ENCODE data around the gene FIP1L1. TPM values are rescaled to one million over a fixed set of nuclear protein-coding genes. Genes with fewer than 3 reads are reported as not detected.

Gene FIP1L1
- total RNA-seq, 1 donor from 2014 or later, result 55.8 TPM

DNA sequence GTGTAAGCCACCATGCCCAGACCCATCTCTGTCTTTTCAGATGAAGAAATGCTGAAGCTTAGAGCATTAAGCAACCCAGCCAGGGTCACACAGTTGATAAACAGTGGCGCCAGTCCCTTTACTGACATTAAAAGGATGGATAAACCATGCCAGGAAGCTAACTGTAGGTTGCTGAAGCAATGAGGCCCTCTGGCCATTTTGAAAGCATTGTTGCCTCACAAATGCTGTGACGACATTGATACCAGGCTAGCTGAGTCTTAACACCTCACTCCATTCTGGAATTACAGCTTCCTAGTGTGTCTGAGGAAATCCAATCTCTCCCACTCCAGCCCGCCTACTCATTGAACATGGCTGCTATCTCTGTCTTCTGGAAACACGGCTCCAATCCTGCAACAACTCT is 124.1 kb downstream of the FIP1L1 start:
- no peak for DNase-seq

DNA sequence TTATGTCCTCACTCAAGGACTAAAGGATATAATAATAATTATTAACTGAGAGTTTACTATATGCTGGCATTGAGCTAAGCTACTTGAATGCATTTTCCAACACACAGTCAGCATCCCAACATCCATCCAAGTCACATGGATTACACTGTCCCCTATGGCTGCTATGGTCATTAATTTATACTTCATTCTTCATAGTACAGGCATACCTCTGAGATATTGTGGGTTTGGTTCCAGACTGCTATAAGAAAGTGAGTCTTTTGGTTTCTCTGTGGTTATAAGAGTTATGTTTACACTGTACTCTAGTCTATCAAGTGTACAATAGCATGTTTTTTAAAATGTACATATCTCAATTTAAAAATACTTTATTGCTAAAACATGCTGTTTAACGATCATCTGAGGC is 124.7 kb downstream of the FIP1L1 start:
- DNase-seq, result no peak

DNA sequence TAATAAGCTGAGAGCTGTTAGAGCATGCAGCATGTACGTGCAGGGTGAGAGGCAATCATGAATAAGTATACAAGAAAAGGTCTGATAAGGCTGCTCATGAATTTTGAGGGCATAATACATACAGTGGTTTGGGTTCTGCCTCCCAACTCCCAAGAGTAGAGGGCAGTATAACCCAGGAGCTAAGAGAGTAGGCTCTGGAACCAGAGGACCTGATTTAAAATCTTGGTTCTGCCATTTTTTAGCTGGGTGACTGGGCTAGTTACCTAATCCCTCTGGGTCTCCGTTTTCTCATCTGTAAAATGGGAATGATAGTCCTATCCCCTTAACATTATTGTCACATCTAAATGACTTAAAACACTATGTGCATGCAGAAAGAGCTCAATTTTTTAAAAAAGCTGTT is 128.5 kb downstream of the FIP1L1 start:
- DNase-seq, result no peak

DNA sequence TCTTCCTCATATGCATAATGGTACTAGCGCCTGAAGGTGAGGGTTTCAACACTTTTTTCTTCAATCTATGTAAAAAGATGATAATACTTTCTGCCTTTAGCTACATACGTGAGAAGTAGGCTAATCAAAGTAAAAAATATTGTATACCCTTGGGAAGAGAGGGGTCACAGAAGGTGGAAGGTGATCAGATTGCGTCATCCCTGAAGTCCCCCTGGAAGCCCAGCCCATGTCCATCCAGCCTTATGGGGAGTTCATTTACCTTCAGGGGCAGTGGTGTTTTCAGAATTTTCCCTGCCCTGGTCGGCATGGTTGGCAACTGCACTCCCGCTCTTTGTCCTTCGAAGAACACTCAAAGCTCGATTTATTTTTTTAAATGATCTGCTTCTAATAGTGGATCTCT is 129.6 kb downstream of the FIP1L1 start:
- DNase-seq, result no peak

DNA sequence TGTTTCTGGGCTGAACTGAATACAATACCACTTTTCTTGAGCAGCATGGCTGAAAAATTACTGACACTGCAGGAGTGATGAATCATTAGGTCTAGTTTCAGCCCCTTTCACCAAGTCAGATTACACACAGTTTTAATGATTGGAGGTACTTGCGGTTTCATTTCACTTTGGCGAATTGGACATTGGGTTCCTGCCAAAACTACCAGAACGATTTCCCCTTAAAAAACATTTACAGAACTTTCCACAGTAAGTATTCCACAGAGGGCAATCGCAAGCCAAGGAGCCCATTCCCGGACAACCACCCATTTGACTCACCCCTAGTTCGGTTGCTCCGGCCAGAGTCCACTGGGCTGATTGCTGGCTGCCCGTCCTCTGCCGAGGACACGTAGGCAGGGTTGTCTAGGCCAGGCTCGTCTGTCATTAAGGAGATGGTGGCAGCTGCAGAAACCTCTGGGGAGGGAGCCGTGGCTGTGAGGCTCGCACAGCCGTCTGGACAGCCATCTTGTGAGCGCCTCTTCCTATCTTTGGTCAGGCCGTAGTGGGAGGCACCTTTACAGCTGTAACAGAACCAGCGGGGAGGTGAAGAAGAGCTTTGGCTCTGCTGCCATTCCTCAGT is 130.3 kb downstream of the FIP1L1 start:
- DNase-seq, result no peak

DNA sequence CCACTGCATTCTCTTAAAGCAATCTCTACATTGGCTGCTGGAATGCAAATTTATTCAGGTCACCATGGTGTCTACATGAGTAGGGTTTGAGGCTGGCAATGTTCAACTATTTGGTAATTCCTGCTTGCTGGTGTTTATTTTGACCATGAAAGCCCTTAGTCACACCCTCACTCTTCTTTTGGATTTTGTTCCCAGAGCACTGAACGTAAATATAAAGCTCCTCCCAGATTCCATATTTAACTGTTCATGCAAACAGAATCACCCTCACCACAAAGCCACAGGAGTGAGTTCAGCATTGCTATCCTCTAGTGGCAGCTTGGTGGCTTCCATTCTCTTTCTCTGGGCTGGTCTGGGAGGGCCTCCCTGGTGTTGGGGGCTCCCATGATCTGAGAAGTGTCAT is 131.0 kb downstream of the FIP1L1 start:
- no peak for DNase-seq

DNA sequence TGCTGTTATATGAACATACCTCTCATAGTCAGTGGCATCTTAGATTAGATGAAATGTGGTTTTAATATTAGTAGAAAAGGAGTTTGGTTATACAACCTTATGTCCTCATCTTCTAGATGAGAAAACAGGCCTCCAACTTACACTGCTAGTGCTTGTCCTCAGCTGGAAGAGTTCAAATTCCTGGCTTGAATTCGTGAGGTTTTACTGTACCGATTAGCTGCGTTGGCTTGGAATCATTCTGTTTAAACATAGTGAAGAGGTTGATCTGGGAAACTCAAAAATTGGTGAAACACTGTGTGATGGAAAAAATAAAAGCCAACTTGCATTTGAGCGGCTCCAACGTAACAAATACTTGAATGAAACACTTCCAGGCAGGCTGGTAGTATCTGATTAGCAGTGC is 132.9 kb downstream of the FIP1L1 start:
- DNase-seq, result no peak

Other genes starting within 250 kb of the FIP1L1 start
- 19.2 TPM for gene SCFD2, start 11.6 kb upstream of the FIP1L1 start, total RNA-seq
- gene LNX1, start 213.8 kb downstream of the FIP1L1 start, total RNA-seq, result 6.9 TPM

All from skin of body (tissue), 2 donors.